Measurements from ENCODE around the gene PIK3R3.

The PIK3R3 gene

GRCh38 chr1:46172321-46172720 is 39.9 kb upstream of the PIK3R3 start:
- Histone ChIP-seq H3K4me1 (ENCODE audit: control insufficient read depth, insufficient read depth, low read length, poor library complexity, severe bottlenecking) (peaks cover 3% of the 10 kb centered on the region), H3K36me3 (ENCODE audit: control insufficient read depth, insufficient read depth, low read length) (no peaks in the 10 kb centered on the region), H3K27ac (ENCODE audit: insufficient read depth, low read length, poor library complexity, severe bottlenecking) (no peak overlapping the region), H3K4me3 (ENCODE audit: insufficient read depth, low read depth, low read length, poor library complexity, severe bottlenecking) (no peak overlapping the region), H3K27me3 (replicated peaks; ENCODE audit: control insufficient read depth, insufficient read depth, low read length, poor library complexity, severe bottlenecking) (no peaks in the 10 kb centered on the region), H3K9me3 (ENCODE audit: control insufficient read depth, low read length) (no peaks in the 10 kb centered on the region)
- DNase-seq: no peak

GRCh38 chr1:46171871-46172270 is 39.4 kb upstream of the PIK3R3 start:
- H3K4me3 ChIP-seq (ENCODE audit: insufficient read depth, low read depth, low read length, poor library complexity, severe bottlenecking): no peak overlapping the region
- no peaks in the 10 kb centered on the region for H3K36me3 ChIP-seq (ENCODE audit: control insufficient read depth, insufficient read depth, low read length)
- H3K4me1 ChIP-seq (ENCODE audit: control insufficient read depth, insufficient read depth, low read length, poor library complexity, severe bottlenecking): peaks cover 8% of the 10 kb centered on the region
- H3K27ac ChIP-seq (ENCODE audit: insufficient read depth, low read length, poor library complexity, severe bottlenecking): no peak overlapping the region
- no peak for DNase-seq
- no peaks in the 10 kb centered on the region for H3K9me3 ChIP-seq (ENCODE audit: control insufficient read depth, low read length)
- no peaks in the 10 kb centered on the region for H3K27me3 ChIP-seq (replicated peaks; ENCODE audit: control insufficient read depth, insufficient read depth, low read length, poor library complexity, severe bottlenecking)

GRCh38 chr1:46171351-46171750 is 38.9 kb upstream of the PIK3R3 start:
- no peaks in the 10 kb centered on the region for H3K9me3 ChIP-seq (ENCODE audit: control insufficient read depth, low read length)
- DNase-seq: no peak
- H3K4me3 ChIP-seq (ENCODE audit: insufficient read depth, low read depth, low read length, poor library complexity, severe bottlenecking): no peak overlapping the region

GRCh38 chr1:46169811-46170454 is 37.5 kb upstream of the PIK3R3 start:
- Histone ChIP-seq H3K9me3 (ENCODE audit: control insufficient read depth, low read length) (no peaks in the 10 kb centered on the region), H3K27ac (ENCODE audit: insufficient read depth, low read length, poor library complexity, severe bottlenecking) (no peak overlapping the region), H3K4me1 (ENCODE audit: control insufficient read depth, insufficient read depth, low read length, poor library complexity, severe bottlenecking) (peaks cover 11% of the 10 kb centered on the region), H3K4me3 (ENCODE audit: insufficient read depth, low read depth, low read length, poor library complexity, severe bottlenecking) (no peak overlapping the region), H3K27me3 (replicated peaks; ENCODE audit: control insufficient read depth, insufficient read depth, low read length, poor library complexity, severe bottlenecking) (no peaks in the 10 kb centered on the region), H3K36me3 (ENCODE audit: control insufficient read depth, insufficient read depth, low read length) (no peaks in the 10 kb centered on the region)
- DNase-seq: no peak

More at GRCh38 chr1:46171351-46171750, 38.9 kb upstream of the PIK3R3 start:
- Histone ChIP-seq H3K27ac (ENCODE audit: insufficient read depth, low read length, poor library complexity, severe bottlenecking) (no peak overlapping the region), H3K4me1 (ENCODE audit: control insufficient read depth, insufficient read depth, low read length, poor library complexity, severe bottlenecking) (peaks cover 11% of the 10 kb centered on the region), H3K27me3 (replicated peaks; ENCODE audit: control insufficient read depth, insufficient read depth, low read length, poor library complexity, severe bottlenecking) (no peaks in the 10 kb centered on the region), H3K36me3 (ENCODE audit: control insufficient read depth, insufficient read depth, low read length) (no peaks in the 10 kb centered on the region)

- H3K36me3 ChIP-seq (ENCODE audit: control insufficient read depth, insufficient read depth, low read length): no peaks in the 10 kb centered on the region
Observed at GRCh38 chr1:46168477-46168876, 36.0 kb upstream of the PIK3R3 start.

GRCh38 chr1:46166521-46167462 is 34.4 kb upstream of the PIK3R3 start:
- peak in 1 of 3 donors; percentile 10 for DNase-seq
- Histone ChIP-seq H3K36me3 (ENCODE audit: control insufficient read depth, insufficient read depth, low read length) (no peaks in the 10 kb centered on the region), H3K9me3 (ENCODE audit: control insufficient read depth, low read length) (no peaks in the 10 kb centered on the region), H3K4me3 (ENCODE audit: insufficient read depth, low read depth, low read length, poor library complexity, severe bottlenecking) (peak overlapping the region; percentile 67), H3K4me1 (ENCODE audit: control insufficient read depth, insufficient read depth, low read length, poor library complexity, severe bottlenecking) (peaks cover 11% of the 10 kb centered on the region), H3K27me3 (replicated peaks; ENCODE audit: control insufficient read depth, insufficient read depth, low read length, poor library complexity, severe bottlenecking) (no peaks in the 10 kb centered on the region), H3K27ac (ENCODE audit: insufficient read depth, low read length, poor library complexity, severe bottlenecking) (peak overlapping the region; percentile 37)

More at GRCh38 chr1:46168477-46168876, 36.0 kb upstream of the PIK3R3 start:
- H3K4me1 ChIP-seq (ENCODE audit: control insufficient read depth, insufficient read depth, low read length, poor library complexity, severe bottlenecking): peaks cover 11% of the 10 kb centered on the region
- H3K27me3 ChIP-seq (replicated peaks; ENCODE audit: control insufficient read depth, insufficient read depth, low read length, poor library complexity, severe bottlenecking): no peaks in the 10 kb centered on the region
- no peak overlapping the region for H3K4me3 ChIP-seq (ENCODE audit: insufficient read depth, low read depth, low read length, poor library complexity, severe bottlenecking)
- no peak for DNase-seq
- no peaks in the 10 kb centered on the region for H3K9me3 ChIP-seq (ENCODE audit: control insufficient read depth, low read length)
- no peak overlapping the region for H3K27ac ChIP-seq (ENCODE audit: insufficient read depth, low read length, poor library complexity, severe bottlenecking)

- H3K4me3 ChIP-seq (ENCODE audit: insufficient read depth, low read depth, low read length, poor library complexity, severe bottlenecking): no peak overlapping the region
- no peaks in the 10 kb centered on the region for H3K9me3 ChIP-seq (ENCODE audit: control insufficient read depth, low read length)
- no peak for DNase-seq
- H3K4me1 ChIP-seq (ENCODE audit: control insufficient read depth, insufficient read depth, low read length, poor library complexity, severe bottlenecking): no peaks in the 10 kb centered on the region
- no peaks in the 10 kb centered on the region for H3K27me3 ChIP-seq (replicated peaks; ENCODE audit: control insufficient read depth, insufficient read depth, low read length, poor library complexity, severe bottlenecking)
- no peaks in the 10 kb centered on the region for H3K36me3 ChIP-seq (ENCODE audit: control insufficient read depth, insufficient read depth, low read length)
- H3K27ac ChIP-seq (ENCODE audit: insufficient read depth, low read length, poor library complexity, severe bottlenecking): no peak overlapping the region
Observed at GRCh38 chr1:46160212-46160611, 27.8 kb upstream of the PIK3R3 start.

- H3K27ac ChIP-seq (ENCODE audit: insufficient read depth, low read length, poor library complexity, severe bottlenecking): no peak overlapping the region
- H3K36me3 ChIP-seq (ENCODE audit: control insufficient read depth, insufficient read depth, low read length): no peaks in the 10 kb centered on the region
- DNase-seq: no peak
- H3K9me3 ChIP-seq (ENCODE audit: control insufficient read depth, low read length): no peaks in the 10 kb centered on the region
- no peaks in the 10 kb centered on the region for H3K4me1 ChIP-seq (ENCODE audit: control insufficient read depth, insufficient read depth, low read length, poor library complexity, severe bottlenecking)
- H3K27me3 ChIP-seq (replicated peaks; ENCODE audit: control insufficient read depth, insufficient read depth, low read length, poor library complexity, severe bottlenecking): no peaks in the 10 kb centered on the region
- H3K4me3 ChIP-seq (ENCODE audit: insufficient read depth, low read depth, low read length, poor library complexity, severe bottlenecking): no peak overlapping the region
Observed at GRCh38 chr1:46159516-46159915, 27.1 kb upstream of the PIK3R3 start.

GRCh38 chr1:46158312-46159281 is 26.2 kb upstream of the PIK3R3 start:
- H3K9me3 ChIP-seq (ENCODE audit: control insufficient read depth, low read length): no peaks in the 10 kb centered on the region
- H3K4me1 ChIP-seq (ENCODE audit: control insufficient read depth, insufficient read depth, low read length, poor library complexity, severe bottlenecking): no peaks in the 10 kb centered on the region
- H3K36me3 ChIP-seq (ENCODE audit: control insufficient read depth, insufficient read depth, low read length): no peaks in the 10 kb centered on the region
- H3K27ac ChIP-seq (ENCODE audit: insufficient read depth, low read length, poor library complexity, severe bottlenecking): no peak overlapping the region
- no peak for DNase-seq
- no peaks in the 10 kb centered on the region for H3K27me3 ChIP-seq (replicated peaks; ENCODE audit: control insufficient read depth, insufficient read depth, low read length, poor library complexity, severe bottlenecking)
- H3K4me3 ChIP-seq (ENCODE audit: insufficient read depth, low read depth, low read length, poor library complexity, severe bottlenecking): no peak overlapping the region

All from effector memory CD4-positive, alpha-beta T cell (primary cell).